Caco-2 (cell line): ENCODE results near the gene IL5. TPM values are rescaled to one million over a fixed set of nuclear protein-coding genes. Genes with fewer than 3 reads are reported as not detected.

Experiments used
- Bru-seq: library from RNA; stranded (reverse); fragments of 400-500 nt; gene quantifications from one replicate; lab custom pipeline; 2021; lab: Mats Ljungman, UMichigan
- BruChase-seq, 2 experiments: library from RNA; stranded (reverse); fragments of 400-500 nt; gene quantifications; one replicate each; lab custom pipeline; 2021; lab: Mats Ljungman, UMichigan
- BruUV-seq: library from RNA; stranded (reverse); fragments of 400-500 nt; replicated peaks from 2 replicates; lab custom pipeline; 2021; lab: Mats Ljungman, UMichigan
- CTCF ChIA-PET: fragments of 300-600 bp; sonication (Branson Sonifier 250); formaldehyde crosslinking; loops from one replicate; lab custom pipeline; 2022; ENCODE audit warnings: antibody characterized with exemption; lab: Charles Lee
- POLR2A ChIA-PET: fragments of 300-600 bp; sonication (Branson Sonifier 250); formaldehyde crosslinking; loops from one replicate; lab custom pipeline; 2022; ENCODE audit warnings: antibody characterized with exemption; lab: Charles Lee
- DNase-seq, 2 experiments: peaks; one replicate each; pipeline versions ENCODE4 v3.0.0 to v3.0.0-alpha.2; 2020 to 2022
- H3K27me3 ChIP-seq: replicated peaks from 2 replicates; pipeline ENCODE4 v1.6.0; 2011; ENCODE audit warnings: low read length; ENCODE audit not compliant: control insufficient read depth, insufficient read depth
- H3K36me3 ChIP-seq: 2 replicates; pipeline ENCODE4 v1.5.1; 2011; ENCODE audit warnings: low read length; ENCODE audit not compliant: control insufficient read depth, insufficient read depth
- H3K4me1 ChIP-seq: fragments of 250-450 bp; sonication (Bioruptor Pico); 2 replicates; pipeline ENCODE4 v1.5.1; 2020; ENCODE audit warnings: mild to moderate bottlenecking
- H3K4me3 ChIP-seq: 2 replicates; pipeline ENCODE4 v1.5.1; 2011; ENCODE audit warnings: low read depth, mild to moderate bottlenecking, control low read depth, low read length
- H3K9me3 ChIP-seq: fragments of 250-450 bp; sonication (Bioruptor Pico); 2 replicates; pipeline ENCODE4 v1.5.1; 2020; ENCODE audit warnings: mild to moderate bottlenecking, moderate library complexity
- H3K27ac Mint-ChIP-seq: one replicate; pipeline ENCODE4 v1.8.0; 2022; ENCODE audit warnings: mixed read lengths; ENCODE audit not compliant: unreplicated experiment
- H3K27me3 Mint-ChIP-seq: one replicate; pipeline ENCODE4 v1.8.0; 2022; ENCODE audit warnings: mixed read lengths; ENCODE audit not compliant: insufficient read depth, unreplicated experiment
- H3K36me3 Mint-ChIP-seq: one replicate; pipeline ENCODE4 v1.8.0; 2022; ENCODE audit warnings: mild to moderate bottlenecking, mixed read lengths; ENCODE audit not compliant: insufficient read depth, unreplicated experiment
- H3K4me1 Mint-ChIP-seq: one replicate; pipeline ENCODE4 v1.8.0; 2022; ENCODE audit warnings: low read depth, mixed read lengths; ENCODE audit not compliant: unreplicated experiment
- H3K4me3 Mint-ChIP-seq: one replicate; pipeline ENCODE4 v1.8.0; 2022; ENCODE audit warnings: mild to moderate bottlenecking, moderate library complexity, mixed read lengths; ENCODE audit not compliant: unreplicated experiment
- H3K9me3 Mint-ChIP-seq: one replicate; pipeline ENCODE4 v1.8.0; 2022; ENCODE audit warnings: mixed read lengths; ENCODE audit not compliant: unreplicated experiment
- CTCF ChIP-seq, 2 experiments: fragments of 200-600 bp in 1 of 2; IDR thresholded peaks; 1 replicate in 1 of 2; 2 replicates in 1 of 2; pipeline versions ENCODE4 v1.5.1 to v1.8.0; 2011 to 2022; ENCODE audit warnings: antibody characterized with exemption in 1 of 2, control low read depth in 1 of 2, inconsistent platforms in 1 of 2, low read depth in 1 of 2, low read length in 1 of 2, mild to moderate bottlenecking in 1 of 2, moderate library complexity in 1 of 2; ENCODE audit not compliant: insufficient read depth in 1 of 2, severe bottlenecking in 1 of 2, unreplicated experiment in 1 of 2
- intact Hi-C: fragments of 100-400 bp; cut with micrococcal nuclease; formaldehyde crosslinking; loops from one replicate; pipeline ENCODE4 v1.10.0; 2022; ENCODE audit not compliant: unreplicated experiment
- long read RNA-seq: library from polyadenylated mRNA; stranded (forward); transcript quantifications from one replicate; pipeline ENCODE4 v2.0.0, GENCODE V29; 2022
- total RNA-seq: library from RNA; stranded (reverse); gene quantifications from 2 replicates; pipeline ENCODE4 v1.2.3, GENCODE V29; 2022

IL5 gene
- not detected in 2 replicates for total RNA-seq
- not detected for Bru-seq, nascent RNA
- not detected for BruChase-seq, experiment 1, labeled RNA remaining after a 2-hour chase
- BruChase-seq, experiment 2, labeled RNA remaining after a 6-hour chase: not detected
- long read RNA-seq: 0 reads

- Histone ChIP-seq H3K36me3 (no peaks in the 10 kb centered on the region), H3K27me3 (no peaks in the 10 kb centered on the region), H3K4me3 (no peak within 1 kb of the TSS), H3K4me1 (no peaks in the 10 kb centered on the region), H3K9me3 (no peaks in the 10 kb centered on the region)
- CTCF ChIA-PET: no interaction called here
- H3K36me3 Mint-ChIP-seq: no peaks in the 10 kb centered on the region
- intact Hi-C loops: no loop called here
- TF ChIP-seq CTCF (IDR thresholded peaks at IDR 0.05; ENCODE audit: insufficient read depth in 1 of 2, low read depth in 1 of 2, low read length in 1 of 2, severe bottlenecking in 1 of 2, unreplicated experiment in 1 of 2): no peak
- H3K27me3 Mint-ChIP-seq: peaks cover 3% of the 10 kb centered on the region
- H3K4me3 Mint-ChIP-seq: no peak within 1 kb of the TSS
- no peak for DNase-seq
- no peak within 1 kb of the TSS for H3K27ac Mint-ChIP-seq
- POLR2A ChIA-PET: no interaction called here
- BruUV-seq: no TSS peak
- H3K9me3 Mint-ChIP-seq: no peaks in the 10 kb centered on the region
- H3K4me1 Mint-ChIP-seq: no peaks in the 10 kb centered on the region
Measured at GRCh38 chr5:132543472-132544201, at the start of gene IL5. TSS of gene IL5 (minus strand) at chr5:132543522. CDS start at chr5:132543478, 44 bp downstream.

- ChIA-PET CTCF (no interaction called here), POLR2A (no interaction called here)
- Histone ChIP-seq H3K4me3 (no peak overlapping the region), H3K4me1 (no peaks in the 10 kb centered on the region; the same call in 1 of the 2 replicates), H3K9me3 (no peaks in the 10 kb centered on the region), H3K27me3 (no peaks in the 10 kb centered on the region), H3K36me3 (no peaks in the 10 kb centered on the region; the same call in none of the 2 replicates)
- no peak overlapping the region for H3K27ac Mint-ChIP-seq
- no peak for TF ChIP-seq CTCF (IDR thresholded peaks at IDR 0.05; ENCODE audit: insufficient read depth in 1 of 2, low read depth in 1 of 2, low read length in 1 of 2, severe bottlenecking in 1 of 2, unreplicated experiment in 1 of 2)
- H3K36me3 Mint-ChIP-seq: peaks cover 65% of the 10 kb centered on the region
- H3K4me1 Mint-ChIP-seq: peaks cover 10% of the 10 kb centered on the region
- no TSS peak for BruUV-seq
- DNase-seq: peak in 1 of 2 experiments; percentile 9
- H3K4me3 Mint-ChIP-seq: no peak overlapping the region
- no peaks in the 10 kb centered on the region for H3K27me3 Mint-ChIP-seq
- intact Hi-C loops: loop anchor here (5.0 kb wide), 1 partner anchor 65 kb away; no protein-coding TSS in a partner anchor
- no peaks in the 10 kb centered on the region for H3K9me3 Mint-ChIP-seq
Measured at GRCh38 chr5:132592521-132592920, 49.2 kb upstream of the IL5 start.

GRCh38 chr5:132591145-132591544 lies 47.8 kb upstream of the IL5 start:
- H3K4me3 Mint-ChIP-seq: no peak overlapping the region
- BruUV-seq: no TSS peak
- H3K36me3 Mint-ChIP-seq: peaks cover 72% of the 10 kb centered on the region
- peak in 1 of 2 experiments; percentile 25 for TF ChIP-seq CTCF (IDR thresholded peaks at IDR 0.05; ENCODE audit: insufficient read depth in 1 of 2, low read depth in 1 of 2, low read length in 1 of 2, severe bottlenecking in 1 of 2, unreplicated experiment in 1 of 2)
- H3K4me1 Mint-ChIP-seq: peaks cover 10% of the 10 kb centered on the region
- H3K9me3 Mint-ChIP-seq: no peaks in the 10 kb centered on the region
- intact Hi-C loops: loop anchor here (5.0 kb wide), 1 partner anchor 64 kb away; no protein-coding TSS in a partner anchor
- H3K27ac Mint-ChIP-seq: no peak overlapping the region
- CTCF ChIA-PET: interaction anchor here (0.9 kb wide), 1 partner anchor 229 kb away, joined by 3 read pairs; no protein-coding TSS in a partner anchor
- no peaks in the 10 kb centered on the region for H3K9me3 ChIP-seq
- no peaks in the 10 kb centered on the region; the same call in 1 of the 2 replicates for H3K4me1 ChIP-seq
- no peak overlapping the region for H3K4me3 ChIP-seq
- no peak for DNase-seq
- H3K27me3 Mint-ChIP-seq: no peaks in the 10 kb centered on the region
- no peaks in the 10 kb centered on the region for H3K27me3 ChIP-seq
- POLR2A ChIA-PET: no interaction called here
- H3K36me3 ChIP-seq: no peaks in the 10 kb centered on the region; the same call in 1 of the 2 replicates
